ENCODE data around the gene KMT5C. TPM values are rescaled to one million over a fixed set of nuclear protein-coding genes. Genes with fewer than 3 reads are reported as not detected.

Gene KMT5C
- total RNA-seq, 2 donors from 2014 or later, result 17.8 to 32.3 TPM

DNA sequence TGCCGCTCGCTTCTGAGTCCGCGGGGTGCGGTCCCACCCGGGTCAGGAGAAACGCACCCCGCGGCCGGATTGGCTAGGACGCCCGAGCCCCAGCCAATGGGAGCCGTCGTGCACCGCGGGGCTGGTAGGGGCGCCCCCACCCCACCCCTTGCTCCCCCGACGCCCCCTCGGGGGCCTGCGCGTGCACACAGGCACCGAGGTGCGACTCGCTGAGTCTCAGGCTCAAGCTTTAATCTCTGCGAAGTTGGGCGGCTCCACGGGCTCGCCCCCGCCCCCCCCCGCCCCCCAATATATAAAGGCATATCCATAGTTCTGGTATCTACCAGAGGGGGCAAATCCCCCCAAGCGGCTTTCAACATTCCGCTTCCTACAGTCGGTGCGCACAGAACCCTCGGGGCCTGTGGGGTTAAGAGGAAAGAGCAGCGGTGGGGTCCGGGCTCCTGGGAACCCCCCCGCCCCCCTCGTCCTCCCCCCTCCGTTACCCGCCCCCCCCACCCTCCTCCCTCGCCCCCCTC, 15.1 kb downstream of the KMT5C start, which contains the start of gene COX6B2:
Gene COX6B2 (minus strand): TSS at position 22 of the 515 bp plus-strand sequence. CDS start 198 bp downstream, outside the sequence.
- Histone ChIP-seq H3K36me3 (no peaks in the 10 kb centered on the region), H3K27ac (no peak within 1 kb of the TSS), H3K4me1 (replicated peaks) (peaks cover 5% of the 10 kb centered on the region), H3K27me3 (replicated peaks; ENCODE audit: insufficient read depth) (peaks cover 3% of the 10 kb centered on the region), H3K4me3 (peak within 1 kb of the TSS; percentile 9 to 30), H3K9me3 (no peaks in the 10 kb centered on the region)
- WGBS, result 3% methylated on average over 21 of the region's 43 CpGs
- TF ChIP-seq, protein P1, sequence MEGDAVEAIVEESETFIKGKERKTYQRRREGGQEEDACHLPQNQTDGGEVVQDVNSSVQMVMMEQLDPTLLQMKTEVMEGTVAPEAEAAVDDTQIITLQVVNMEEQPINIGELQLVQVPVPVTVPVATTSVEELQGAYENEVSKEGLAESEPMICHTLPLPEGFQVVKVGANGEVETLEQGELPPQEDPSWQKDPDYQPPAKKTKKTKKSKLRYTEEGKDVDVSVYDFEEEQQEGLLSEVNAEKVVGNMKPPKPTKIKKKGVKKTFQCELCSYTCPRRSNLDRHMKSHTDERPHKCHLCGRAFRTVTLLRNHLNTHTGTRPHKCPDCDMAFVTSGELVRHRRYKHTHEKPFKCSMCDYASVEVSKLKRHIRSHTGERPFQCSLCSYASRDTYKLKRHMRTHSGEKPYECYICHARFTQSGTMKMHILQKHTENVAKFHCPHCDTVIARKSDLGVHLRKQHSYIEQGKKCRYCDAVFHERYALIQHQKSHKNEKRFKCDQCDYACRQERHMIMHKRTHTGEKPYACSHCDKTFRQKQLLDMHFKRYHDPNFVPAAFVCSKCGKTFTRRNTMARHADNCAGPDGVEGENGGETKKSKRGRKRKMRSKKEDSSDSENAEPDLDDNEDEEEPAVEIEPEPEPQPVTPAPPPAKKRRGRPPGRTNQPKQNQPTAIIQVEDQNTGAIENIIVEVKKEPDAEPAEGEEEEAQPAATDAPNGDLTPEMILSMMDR (IDR thresholded peaks at IDR 0.05), result no peak
- TF ChIP-seq POLR2A (IDR thresholded peaks at IDR 0.05), result no peak
- no peak for TF ChIP-seq POLR2AphosphoS5 (IDR thresholded peaks at IDR 0.05)
- DNase-seq (ENCODE audit: low spot score), result no peak
- intact Hi-C loops (cut with DNase I), result no loop called here

DNA sequence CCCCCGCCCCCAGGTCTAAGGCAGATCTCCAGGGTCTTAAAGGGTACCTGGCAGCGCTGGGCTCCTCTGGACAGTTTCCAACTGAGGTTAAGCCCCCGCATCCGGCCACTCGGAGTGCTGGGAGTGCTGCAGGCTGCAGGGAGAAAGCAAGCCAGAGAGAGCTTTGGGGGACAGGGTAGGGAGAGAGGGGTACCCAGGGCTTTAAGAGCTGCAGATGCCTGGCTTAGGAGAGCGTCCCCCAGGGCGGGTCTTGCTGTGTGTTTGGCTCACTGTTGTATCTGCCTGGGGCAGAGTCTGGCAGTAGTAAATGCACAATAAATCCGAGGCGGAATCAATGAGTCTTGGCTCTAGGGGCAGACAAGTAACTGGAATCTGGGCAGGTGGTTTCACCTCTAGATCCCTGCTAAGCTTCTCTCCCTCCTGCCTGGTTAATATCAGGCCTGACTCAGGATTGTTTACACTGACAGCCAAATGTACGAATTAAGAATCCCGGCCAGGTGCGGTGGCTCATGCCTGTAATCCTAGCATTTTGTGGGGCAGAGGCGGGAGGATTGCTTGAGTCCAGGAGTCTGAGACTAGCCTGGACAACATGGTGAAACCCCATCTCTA, 15.6 kb downstream of the KMT5C start:
- TF ChIP-seq, protein P1 (IDR thresholded peaks at IDR 0.05), result no peak
- TF ChIP-seq POLR2AphosphoS5 (IDR thresholded peaks at IDR 0.05) (no peak), POLR2A (IDR thresholded peaks at IDR 0.05) (no peak)
- Histone ChIP-seq H3K4me1 (replicated peaks) (peaks cover 5% of the 10 kb centered on the region), H3K4me3 (no peak overlapping the region), H3K9me3 (no peaks in the 10 kb centered on the region), H3K27me3 (replicated peaks; ENCODE audit: insufficient read depth) (peaks cover 3% of the 10 kb centered on the region), H3K36me3 (no peaks in the 10 kb centered on the region), H3K27ac (no peak overlapping the region)
- no peak for DNase-seq (ENCODE audit: low spot score)
- intact Hi-C loops (cut with DNase I), result no loop called here
- WGBS, result 28% methylated on average over 12 of the region's 13 CpGs

DNA sequence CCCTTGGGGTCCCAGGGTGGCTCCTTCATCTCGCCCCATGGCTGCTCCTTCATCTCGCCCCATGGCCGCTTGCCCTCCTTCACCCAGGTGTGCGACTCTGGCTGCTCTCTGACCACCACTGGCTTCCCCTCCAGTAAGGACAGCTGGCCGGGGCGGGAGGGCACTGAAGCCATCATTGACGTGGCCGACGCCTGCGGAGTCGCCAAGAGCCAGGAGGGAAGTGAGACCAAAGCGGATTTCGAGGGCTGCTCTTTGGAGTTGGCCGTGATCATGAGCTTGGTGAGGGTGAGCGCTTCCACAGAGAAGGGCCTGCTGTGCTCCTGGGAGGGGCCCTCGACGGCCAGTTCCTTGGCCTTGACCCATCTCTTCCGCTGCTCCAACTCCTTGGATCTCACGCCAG, 18.8 kb downstream of the KMT5C start:
- no peaks in the 10 kb centered on the region for H3K27me3 ChIP-seq (replicated peaks; ENCODE audit: insufficient read depth)
- H3K4me3 ChIP-seq, result no peak overlapping the region
- DNase-seq (ENCODE audit: low spot score), result no peak
- H3K9me3 ChIP-seq, result no peaks in the 10 kb centered on the region
- no peak for TF ChIP-seq POLR2AphosphoS5 (IDR thresholded peaks at IDR 0.05)
- TF ChIP-seq, protein P1 (IDR thresholded peaks at IDR 0.05), result no peak
- TF ChIP-seq POLR2A (IDR thresholded peaks at IDR 0.05), result no peak
- intact Hi-C loops (cut with DNase I), result no loop called here
- H3K27ac ChIP-seq, result no peak overlapping the region
- no peaks in the 10 kb centered on the region for H3K36me3 ChIP-seq
- WGBS, result 90% methylated on average over 19 of the region's 19 CpGs
- H3K4me1 ChIP-seq (replicated peaks), result peaks cover 2% of the 10 kb centered on the region

DNA sequence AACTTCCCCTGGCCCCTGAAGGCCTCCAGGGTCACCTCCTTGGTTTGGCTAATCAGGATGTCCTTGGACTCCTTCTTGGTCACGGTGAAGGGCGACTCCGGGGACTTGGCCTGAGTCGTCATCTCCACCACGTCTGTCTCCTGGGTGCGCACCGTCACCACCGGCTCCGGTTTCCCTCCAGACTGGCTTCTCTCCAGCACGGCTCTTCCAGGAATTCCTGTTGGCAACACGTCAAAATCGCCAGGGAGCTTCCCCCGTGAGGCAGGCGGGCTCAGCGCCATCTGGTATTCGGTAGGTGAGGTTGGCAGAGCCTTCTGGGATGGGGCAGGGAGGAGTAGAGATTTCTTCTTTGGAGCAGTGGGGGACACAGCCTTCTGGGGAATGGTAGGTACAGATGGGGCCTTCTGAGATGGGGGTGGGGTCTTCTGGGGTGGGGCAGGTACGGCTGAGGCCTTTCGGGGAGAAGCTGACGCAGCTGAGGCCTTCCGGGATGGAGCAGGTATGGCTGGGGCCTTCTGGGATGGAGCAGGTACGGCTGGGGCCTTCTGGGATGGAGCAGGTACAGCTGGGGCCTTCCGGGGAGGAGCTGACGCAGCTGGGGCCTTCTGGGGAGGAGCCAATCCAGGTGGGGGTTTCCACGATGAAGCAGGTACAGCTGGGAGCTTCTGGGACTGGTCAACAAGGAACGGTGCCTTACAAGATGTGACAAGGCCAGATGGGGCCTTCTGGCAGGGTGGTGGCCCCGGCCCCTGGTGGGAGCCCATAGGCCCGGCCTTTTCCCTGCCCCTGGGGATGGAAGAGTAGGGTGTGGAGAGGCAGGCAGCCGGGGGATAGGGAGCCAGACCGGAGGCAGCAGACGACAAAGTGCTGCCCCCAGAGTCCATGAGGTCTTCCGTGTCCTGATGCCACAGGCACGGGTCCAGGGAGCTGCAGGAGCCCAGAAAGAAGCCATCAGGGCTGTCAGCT, 19.6 kb downstream of the KMT5C start:
- Histone ChIP-seq H3K4me3 (no peak overlapping the region), H3K36me3 (no peaks in the 10 kb centered on the region), H3K27me3 (replicated peaks; ENCODE audit: insufficient read depth) (no peaks in the 10 kb centered on the region), H3K4me1 (replicated peaks) (no peaks in the 10 kb centered on the region), H3K9me3 (no peaks in the 10 kb centered on the region), H3K27ac (no peak overlapping the region)
- no peak for TF ChIP-seq POLR2AphosphoS5 (IDR thresholded peaks at IDR 0.05)
- TF ChIP-seq, protein P1 (IDR thresholded peaks at IDR 0.05), result no peak
- TF ChIP-seq POLR2A (IDR thresholded peaks at IDR 0.05), result no peak
- 67% methylated on average over 31 of the region's 32 CpGs for WGBS
- DNase-seq (ENCODE audit: low spot score), result no peak
- intact Hi-C loops (cut with DNase I), result no loop called here
